ENCODE results near the gene RPS18. TPM values are rescaled to one million over a fixed set of nuclear protein-coding genes. Genes with fewer than 3 reads are reported as not detected.

Gene RPS18
- total and polyA plus RNA-seq, 9 of the 15 experiments (the other 6 are each of a cell fraction or from before 2014, with no cell fraction given): 5,023 to 17,516 (median 8,131) TPM

GRCh38 chr6:33279971-33280511, 8.2 kb downstream of the RPS18 start (continued):
- TF ChIP-seq CREB3L1 (IDR thresholded peaks at IDR 0.05; ENCODE audit: borderline replicate concordance, low read depth) (peak; percentile 41; the same call in 1 of the 2 replicates), ZNF436 (CRISPR knock-in tag; IDR thresholded peaks at IDR 0.05) (no peak), MBD1 (CRISPR knock-in tag; IDR thresholded peaks at IDR 0.05) (no peak), WHSC1 (IDR thresholded peaks at IDR 0.05; ENCODE audit: low read length) (no peak), GATAD2B (IDR thresholded peaks at IDR 0.05; ENCODE audit: borderline replicate concordance) (0 out of 2 replicates have a peak, but pooled peaks have one; percentile 31), TFAP4 (CRISPR knock-in tag; IDR thresholded peaks at IDR 0.05; ENCODE audit: borderline replicate concordance) (peak; percentile 82), SIX5 (IDR thresholded peaks at IDR 0.05; ENCODE audit: borderline replicate concordance in 1 of 2, insufficient read depth in 1 of 2, low read depth in 1 of 2, low read length in 2 of 2) (no peak), MXD1 (CRISPR knock-in tag; IDR thresholded peaks at IDR 0.05; ENCODE audit: borderline replicate concordance, poor library complexity, severe bottlenecking) (no peak), XRCC4 (IDR thresholded peaks at IDR 0.05; ENCODE audit: extremely low read depth, insufficient read depth, insufficient read length) (no peak), POLR2AphosphoS2 (IDR thresholded peaks at IDR 0.05; ENCODE audit: low read length) (no peak), SIRT6 (IDR thresholded peaks at IDR 0.05; ENCODE audit: low read depth, low read length) (no peak), NCOA4 (IDR thresholded peaks at IDR 0.05; ENCODE audit: partially characterized antibody) (no peak), PHB2 (IDR thresholded peaks at IDR 0.05; ENCODE audit: low read depth) (no peak), ZNF174 (CRISPR knock-in tag; IDR thresholded peaks at IDR 0.05) (no peak)

Data from K562 (cell line).